ENCODE data around the gene WDCP.
"Not testable (repeated sequence)": the region's sequence is repeated elsewhere in the genome, so short reads cannot be mapped to it uniquely, and the experiment has no call there.

The WDCP gene

DNA sequence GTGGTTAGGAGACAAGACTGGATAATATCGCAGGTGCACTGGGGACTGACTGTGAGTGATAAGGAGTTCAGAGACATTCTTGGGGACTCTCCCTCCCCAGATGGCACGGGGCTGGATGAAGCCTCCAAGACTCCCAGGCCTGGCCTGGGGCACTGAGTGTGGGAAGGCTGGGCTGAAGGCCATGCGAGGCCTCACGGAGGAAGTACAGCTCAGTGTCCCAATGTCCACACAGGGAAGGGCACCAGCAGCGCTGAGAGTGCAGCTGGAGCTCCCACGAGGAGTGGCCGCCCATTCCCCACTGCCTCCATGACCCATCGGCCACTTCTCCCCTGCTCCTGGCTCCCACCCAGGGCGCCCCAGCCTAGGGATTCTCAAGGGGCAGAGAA lies 30.8 kb downstream of the WDCP start:
- no peak overlapping the region for H3K4me3 ChIP-seq
- no peak overlapping the region for H3K27ac ChIP-seq
- H4K20me1 ChIP-seq = 0 out of 2 replicates have a peak, but pooled peaks cover 4% of the 10 kb centered on the region
- H3K4me2 ChIP-seq = no peak overlapping the region
- peaks cover under 1% of the 10 kb centered on the region; the same call in 1 of the 2 replicates for H3K36me3 ChIP-seq
- H3K27me3 ChIP-seq = peaks cover 12% of the 10 kb centered on the region
- no peaks in the 10 kb centered on the region for H3K4me1 ChIP-seq
- no peak overlapping the region for H3K9ac ChIP-seq
- H3K9me3 ChIP-seq = no peaks in the 10 kb centered on the region
- TF ChIP-seq Cebpa-rat (IDR thresholded peaks at IDR 0.05) = no peak

GRCh38 chr2:24015562-24016375 lies 31.4 kb downstream of the WDCP start:
- no peak for TF ChIP-seq Cebpa-rat (IDR thresholded peaks at IDR 0.05)
- Histone ChIP-seq H3K4me2 (no peak overlapping the region), H3K27ac (no peak overlapping the region), H3K36me3 (no peaks in the 10 kb centered on the region), H3K9me3 (no peaks in the 10 kb centered on the region), H3K4me3 (no peak overlapping the region), H3K4me1 (no peaks in the 10 kb centered on the region), H3K27me3 (peaks cover 18% of the 10 kb centered on the region), H4K20me1 (peaks cover 10% of the 10 kb centered on the region), H3K9ac (no peak overlapping the region)

GRCh38 chr2:24014902-24015301 lies 32.3 kb downstream of the WDCP start:
- H3K9ac ChIP-seq, H3K27ac ChIP-seq, H3K36me3 ChIP-seq, H3K4me3 ChIP-seq, H3K9me3 ChIP-seq, H3K4me1 ChIP-seq, H3K4me2 ChIP-seq: not testable (repeated sequence)
- Histone ChIP-seq H4K20me1 (peaks cover 19% of the 10 kb centered on the region), H3K27me3 (peaks cover 27% of the 10 kb centered on the region)

DNA sequence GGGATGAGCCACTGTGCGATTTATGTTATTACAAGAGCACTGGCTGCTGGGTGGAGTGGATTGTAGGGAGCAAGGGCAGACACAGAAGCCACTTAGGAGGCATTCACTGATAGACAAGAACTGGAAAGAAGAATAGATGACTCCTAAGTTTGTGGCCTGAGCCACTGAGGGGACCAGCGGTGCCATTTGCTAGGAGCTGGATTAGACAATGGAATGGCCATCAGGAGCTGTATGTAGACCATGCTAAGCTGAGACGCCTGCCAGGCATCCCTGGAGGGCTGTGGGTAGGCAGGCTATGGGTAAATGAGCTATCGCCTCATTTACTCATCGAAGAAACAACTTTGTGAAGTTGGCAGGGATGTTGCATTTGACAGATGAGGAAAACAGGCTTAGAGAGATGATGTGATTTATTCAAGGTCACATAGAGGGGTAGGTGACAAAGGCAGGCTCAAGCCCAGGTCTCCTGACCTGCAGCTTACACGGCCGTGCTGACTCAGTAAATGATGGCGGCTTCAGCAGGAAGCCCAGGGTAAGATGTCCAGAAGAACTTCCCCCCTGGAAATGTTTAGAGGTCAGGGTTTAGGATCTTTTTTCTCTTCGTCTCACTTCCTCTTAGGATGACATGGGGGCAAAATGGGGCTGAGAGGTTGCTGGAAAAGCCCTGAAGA lies 34.5 kb downstream of the WDCP start:
- no peak overlapping the region for H3K4me3 ChIP-seq
- H3K27ac ChIP-seq = no peak overlapping the region
- no peaks in the 10 kb centered on the region for H3K9me3 ChIP-seq
- H4K20me1 ChIP-seq = peaks cover 39% of the 10 kb centered on the region
- H3K4me2 ChIP-seq = no peak overlapping the region
- peaks cover 7% of the 10 kb centered on the region for H3K4me1 ChIP-seq
- H3K9ac ChIP-seq = no peak overlapping the region
- no peaks in the 10 kb centered on the region for H3K36me3 ChIP-seq
- no peak for TF ChIP-seq Cebpa-rat (IDR thresholded peaks at IDR 0.05)
- H3K27me3 ChIP-seq = peaks cover 47% of the 10 kb centered on the region

DNA sequence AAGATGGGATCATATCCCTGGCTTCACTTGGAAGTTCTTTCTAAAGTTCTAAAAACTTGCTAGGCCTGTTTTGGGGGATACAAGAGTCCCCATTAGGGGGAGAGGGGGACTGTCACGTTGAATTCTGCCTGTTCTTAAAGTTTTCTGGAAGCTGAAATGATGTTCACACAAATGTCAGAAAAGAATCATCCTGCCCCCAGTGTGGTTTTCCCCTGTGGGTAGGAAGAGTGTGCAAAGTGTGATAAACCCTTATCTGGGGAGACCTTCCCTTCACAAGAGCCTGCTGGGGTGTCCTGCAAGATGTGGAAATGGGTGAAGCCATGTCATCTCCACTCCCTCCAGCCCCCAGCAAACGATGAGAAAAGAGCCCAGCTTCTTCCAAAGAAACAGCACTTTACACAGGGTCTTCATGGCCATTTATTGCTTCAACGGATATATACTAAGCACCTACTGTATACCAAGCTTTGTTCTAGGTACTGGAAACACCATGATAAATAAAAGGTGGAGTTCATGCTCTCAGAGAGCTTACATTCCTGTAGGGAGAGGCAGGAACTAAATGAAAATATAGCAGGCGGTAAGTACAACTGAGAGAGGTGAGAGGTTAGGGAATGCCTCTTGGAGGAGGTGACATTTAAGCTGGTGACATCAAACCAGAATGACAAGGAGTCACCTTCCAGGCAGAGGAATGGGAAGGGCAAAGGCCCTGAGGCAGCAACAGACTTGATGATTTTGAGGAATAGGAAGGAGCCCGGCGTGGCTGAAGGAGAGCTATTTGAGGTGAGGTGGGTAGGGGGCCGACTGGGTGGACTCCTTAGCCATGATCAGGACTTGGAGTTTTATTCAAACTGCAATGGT lies 35.7 kb downstream of the WDCP start:
- Histone ChIP-seq H3K36me3 (no peaks in the 10 kb centered on the region), H3K27me3 (peaks cover 51% of the 10 kb centered on the region), H3K9ac (no peak overlapping the region), H4K20me1 (peaks cover 39% of the 10 kb centered on the region), H3K4me1 (peaks cover 7% of the 10 kb centered on the region), H3K4me3 (no peak overlapping the region), H3K9me3 (no peaks in the 10 kb centered on the region), H3K4me2 (no peak overlapping the region), H3K27ac (no peak overlapping the region)
- no peak for TF ChIP-seq Cebpa-rat (IDR thresholded peaks at IDR 0.05)

DNA sequence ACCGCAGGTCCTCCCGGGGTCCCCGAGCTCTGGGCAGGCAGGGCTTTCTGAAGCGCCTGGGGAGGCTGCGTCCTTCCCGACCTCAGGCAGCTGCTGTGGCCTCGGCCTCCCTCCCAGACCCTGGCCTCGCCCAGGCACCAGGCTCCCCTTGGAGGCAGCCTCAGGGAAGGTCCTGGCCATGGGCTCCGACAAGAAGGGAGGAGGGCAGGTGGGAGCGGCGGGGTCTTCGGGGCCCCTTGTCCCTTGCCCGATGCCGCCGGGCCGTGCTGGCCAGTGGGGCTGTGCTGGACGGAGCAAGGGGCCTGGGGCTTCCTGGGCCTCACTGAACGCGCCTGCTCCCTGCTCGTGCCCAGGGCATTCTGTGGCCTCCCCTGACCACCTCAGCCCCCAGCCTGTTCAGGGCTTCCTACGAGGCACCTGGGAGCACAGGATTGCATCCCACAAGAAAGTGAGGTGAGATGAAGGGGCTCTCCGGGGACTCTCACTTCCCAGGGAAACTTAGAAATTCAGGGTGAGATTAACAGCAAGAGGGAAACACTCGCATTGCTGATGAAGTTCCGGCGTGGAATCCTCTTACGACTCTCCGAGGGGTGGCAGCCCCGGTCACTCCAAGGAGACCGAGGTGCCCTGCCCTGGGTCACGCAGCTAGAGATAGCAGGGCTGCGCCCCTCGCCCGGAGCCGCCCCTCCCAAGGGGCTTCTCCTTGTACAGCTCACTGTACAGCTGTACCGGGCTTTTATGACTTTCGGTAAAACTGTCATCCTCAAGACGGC lies 36.5 kb downstream of the WDCP start:
- Histone ChIP-seq H3K4me3 (no peak overlapping the region), H3K36me3 (no peaks in the 10 kb centered on the region), H3K4me2 (no peak overlapping the region), H3K9me3 (no peaks in the 10 kb centered on the region), H3K9ac (no peak overlapping the region), H3K27me3 (peaks cover 51% of the 10 kb centered on the region), H3K27ac (no peak overlapping the region), H4K20me1 (peaks cover 39% of the 10 kb centered on the region), H3K4me1 (peaks cover 7% of the 10 kb centered on the region)
- TF ChIP-seq Cebpa-rat (IDR thresholded peaks at IDR 0.05) = no peak

DNA sequence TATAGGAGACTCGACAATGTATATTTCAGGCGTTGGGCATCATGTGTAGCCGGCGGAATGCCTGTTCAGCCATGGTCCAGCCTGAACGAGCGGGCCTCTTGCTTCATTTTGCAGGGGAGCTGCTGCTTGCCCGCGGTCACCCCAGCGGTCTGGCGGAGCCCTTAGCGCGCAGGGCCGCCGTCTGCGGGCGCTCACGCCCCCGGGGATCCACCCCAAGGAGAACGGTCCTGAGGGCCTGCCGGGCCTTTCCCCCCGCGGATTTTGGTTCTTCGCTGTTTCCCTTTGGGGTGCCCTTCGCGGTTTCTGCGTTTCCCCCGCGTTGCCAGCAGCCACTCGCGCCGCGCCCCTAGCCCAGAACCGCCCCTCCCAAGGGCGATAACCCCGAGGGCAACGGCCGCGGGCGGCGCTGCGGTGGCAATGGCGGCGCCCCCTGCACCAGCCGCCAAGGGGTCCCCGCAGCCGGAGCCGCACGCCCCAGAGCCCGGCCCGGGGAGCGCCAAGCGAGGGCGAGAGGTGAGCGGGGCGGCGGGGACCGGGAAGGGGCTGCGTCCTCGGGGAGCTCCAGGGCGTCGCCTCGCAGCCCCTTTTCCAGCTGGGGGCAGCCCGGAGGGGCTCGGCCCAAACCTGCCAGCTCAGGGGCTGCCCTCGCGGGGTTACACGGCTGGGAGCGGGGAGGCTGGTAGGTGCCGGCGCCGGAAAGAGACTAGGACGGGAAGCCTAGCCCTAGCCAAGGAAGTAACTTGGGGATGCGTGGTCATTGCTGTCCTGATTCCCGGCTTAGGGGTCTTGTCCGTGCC lies 37.3 kb downstream of the WDCP start, which contains the start of gene MFSD2B:
Gene MFSD2B (plus strand): TSS at position 406 of the 797 bp plus-strand sequence. CDS start 12 bp downstream, at position 418.
- Histone ChIP-seq H3K9ac (no peak within 1 kb of the TSS), H3K4me3 (peak within 1 kb of the TSS; percentile 34; the same call in 1 of the 2 replicates)

DNA sequence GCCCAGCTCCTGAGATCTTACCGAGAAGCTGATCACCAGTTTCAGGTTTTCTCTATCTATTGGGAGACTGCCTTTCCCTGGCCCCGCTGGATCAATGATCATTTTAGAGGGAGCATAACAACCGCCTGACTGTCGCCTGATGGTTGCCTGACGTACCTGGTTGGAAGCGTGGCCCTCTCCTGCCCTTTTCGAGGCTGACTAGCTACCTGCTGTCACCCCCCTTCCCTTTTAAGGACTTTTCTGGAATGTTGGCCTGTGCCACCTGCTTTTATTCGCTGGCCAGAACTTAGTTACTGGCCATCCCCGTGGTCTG lies 37.9 kb downstream of the WDCP start:
- no peak for TF ChIP-seq Cebpa-rat (IDR thresholded peaks at IDR 0.05)
- no peak overlapping the region for H3K27ac ChIP-seq
- peaks cover 51% of the 10 kb centered on the region for H3K27me3 ChIP-seq
- H3K4me3 ChIP-seq = 0 out of 2 replicates have a peak overlapping the region, but pooled peaks have one; percentile 34
- H3K9ac ChIP-seq = no peak overlapping the region
- peak overlapping the region; percentile 58; the same call in 1 of the 2 replicates for H3K4me2 ChIP-seq
- no peaks in the 10 kb centered on the region for H3K36me3 ChIP-seq
- peaks cover 39% of the 10 kb centered on the region for H4K20me1 ChIP-seq
- no peaks in the 10 kb centered on the region for H3K9me3 ChIP-seq
- peaks cover 7% of the 10 kb centered on the region for H3K4me1 ChIP-seq

More for the DNA sequence above, 37.3 kb downstream of the WDCP start, which contains the start of gene MFSD2B:
- no peaks in the 10 kb centered on the region for H3K36me3 ChIP-seq
- peaks cover 51% of the 10 kb centered on the region for H3K27me3 ChIP-seq
- peak within 1 kb of the TSS; percentile 58 for H3K4me2 ChIP-seq
- no peak within 1 kb of the TSS for H3K27ac ChIP-seq
- no peaks in the 10 kb centered on the region for H3K9me3 ChIP-seq
- peaks cover 7% of the 10 kb centered on the region for H3K4me1 ChIP-seq
- no peak for TF ChIP-seq Cebpa-rat (IDR thresholded peaks at IDR 0.05)
- peaks cover 39% of the 10 kb centered on the region for H4K20me1 ChIP-seq

Measured in BLaER1 (cell line).